K562 (cell line): ENCODE results near the gene SMIM3. TPM values are rescaled to one million over a fixed set of nuclear protein-coding genes. Genes with fewer than 3 reads are reported as not detected.

Experiments used
- CBX1 ChIP-seq: sonication (generic); IDR thresholded peaks from 2 replicates; pipeline ENCODE4 v1.6.1; 2016; ENCODE audit warnings: antibody characterized with exemption, low read depth, mild to moderate bottlenecking
- CCAR2 ChIP-seq: fragments of 200-400 bp; formaldehyde crosslinking; IDR thresholded peaks from 2 replicates; pipeline ENCODE4 v1.6.1; 2017; ENCODE audit warnings: mild to moderate bottlenecking, low read depth, low read length
- E2F3 ChIP-seq: fragments of 250-450 bp; sonication (Bioruptor Pico); IDR thresholded peaks from 2 replicates; pipeline ENCODE4 v1.4.0; 2020; ENCODE audit warnings: mild to moderate bottlenecking
- EGR1 ChIP-seq: fragments of 450-650 bp; conservative IDR thresholded peaks from 2 replicates; pipeline ENCODE4 v1.6.1; 2017; ENCODE audit warnings: mild to moderate bottlenecking
- HIVEP1 ChIP-seq: fragments of 250-450 bp; sonication (Bioruptor Pico); IDR thresholded peaks from 2 replicates; pipeline ENCODE4 v1.4.0; 2020; ENCODE audit warnings: mild to moderate bottlenecking
- ILF3 ChIP-seq: fragments of 450-650 bp; IDR thresholded peaks from 2 replicates; pipeline ENCODE4 v1.6.1; 2018; ENCODE audit warnings: antibody characterized with exemption, mild to moderate bottlenecking, moderate library complexity, borderline replicate concordance
- MTA2 ChIP-seq: fragments of 450-650 bp; IDR thresholded peaks from 2 replicates; pipeline ENCODE4 v1.6.1; 2016; ENCODE audit warnings: low read depth
- NFATC3 ChIP-seq: fragments of 450-650 bp; IDR thresholded peaks from 2 replicates; pipeline ENCODE4 v1.6.1; 2017; ENCODE audit warnings: mild to moderate bottlenecking
- PHB2 ChIP-seq: fragments of 450-650 bp; IDR thresholded peaks from 2 replicates; pipeline ENCODE4 v1.6.1; 2017; ENCODE audit warnings: low read depth
- PHF20 ChIP-seq: fragments of 450-650 bp; IDR thresholded peaks from 2 replicates; pipeline ENCODE4 v1.6.1; 2018; ENCODE audit not compliant: partially characterized antibody
- POLR2AphosphoS2 ChIP-seq: IDR thresholded peaks from 2 replicates; pipeline ENCODE4 v1.6.1; 2012; ENCODE audit warnings: low read length, improper control_type of control experiment
- POLR3A ChIP-seq: IDR thresholded peaks from 2 replicates; pipeline ENCODE4 v1.6.1; 2011; ENCODE audit warnings: borderline replicate concordance, mild to moderate bottlenecking, moderate library complexity; ENCODE audit not compliant: insufficient read length, insufficient read depth; ENCODE audit errors: extremely low read depth
- SMARCA4 ChIP-seq: fragments of 450-650 bp; IDR thresholded peaks from 2 replicates; pipeline ENCODE4 v1.6.1; 2016
- SNIP1 ChIP-seq: fragments of 450-650 bp; IDR thresholded peaks from 2 replicates; pipeline ENCODE4 v1.7.1; 2017; ENCODE audit warnings: low read depth, mild to moderate bottlenecking
- SRSF3 ChIP-seq: fragments of 200-400 bp; formaldehyde crosslinking; IDR thresholded peaks from 2 replicates; pipeline ENCODE4 v1.6.1; 2016; ENCODE audit warnings: mild to moderate bottlenecking, low read length, moderate library complexity; ENCODE audit not compliant: insufficient read depth
- STAG1 ChIP-seq: sonication (generic); formaldehyde crosslinking; IDR thresholded peaks from 2 replicates; pipeline ENCODE4 v1.5.0; 2020; ENCODE audit warnings: missing genetic modification reagents, borderline replicate concordance
- STAT5A ChIP-seq: IDR thresholded peaks from 2 replicates; pipeline ENCODE4 v1.6.1; 2012; ENCODE audit warnings: low read length, inconsistent platforms, borderline replicate concordance
- THRA ChIP-seq: fragments of 450-650 bp; IDR thresholded peaks from 2 replicates; pipeline ENCODE4 v1.6.1; 2017; ENCODE audit warnings: mild to moderate bottlenecking, moderate library complexity
- XRCC5 ChIP-seq: fragments of 200-400 bp; formaldehyde crosslinking; IDR thresholded peaks from 2 replicates; pipeline ENCODE4 v1.6.1; 2017; ENCODE audit warnings: low read depth, mild to moderate bottlenecking, low read length
- ZBTB17 ChIP-seq: fragments of 450-650 bp; formaldehyde crosslinking; IDR thresholded peaks from 2 replicates; pipeline ENCODE4 v1.4.0; 2020; ENCODE audit warnings: mild to moderate bottlenecking
- ZNF253 ChIP-seq: fragments of 250-450 bp; sonication (Bioruptor Pico); conservative IDR thresholded peaks from 2 replicates; pipeline ENCODE4 v1.6.1; 2021; ENCODE audit warnings: mild to moderate bottlenecking
- ZNF263 ChIP-seq: sonication (generic); formaldehyde crosslinking; IDR thresholded peaks from 2 replicates; pipeline ENCODE4 v1.8.0; 2022; ENCODE audit warnings: mild to moderate bottlenecking, missing genetic modification reagents, borderline replicate concordance
- ZNF354B ChIP-seq: fragments of 250-450 bp; sonication (Bioruptor Pico); IDR thresholded peaks from 2 replicates; pipeline ENCODE4 v1.4.0; 2020
- polyA plus RNA-seq, 8 experiments: library from polyadenylated mRNA; depleted of rRNA in 4 of 8; stranded (reverse) in 5 of 8; unstranded in 3 of 8; fragments of >200 nt; fragmentation: Nextera tagmentation in 2 of 8; fragmentation: Illumina TruSeq in 1 of 8; extraction: Ambion mirVana in 2 of 8; extraction: Trizol in 1 of 8; gene quantifications; 2 replicates each; pipeline versions ENCODE4 v1.2.1 to v1.2.3, GENCODE V29; 2011 to 2014; ENCODE audit warnings: inconsistent platforms in 1 of 8, missing spikeins in 1 of 8
- total RNA-seq, 7 experiments: library from RNA; depleted of rRNA in 6 of 7; stranded (reverse); fragments of >200 nt in 6 of 7; fragmentation: Illumina TruSeq in 2 of 7; extraction: Trizol in 2 of 7; gene quantifications; 2 replicates each; pipeline versions ENCODE4 v1.2.1 to v1.2.3, GENCODE V29; 2011 to 2021; ENCODE audit warnings: low replicate concordance in 1 of 7
- TF ChIP-seq, protein P1 (sequence below): fragments of 450-650 bp; IDR thresholded peaks from 2 replicates; pipeline ENCODE4 v1.6.1; 2016; ENCODE audit warnings: missing biosample characterization, missing genetic modification characterization
- TF ChIP-seq, protein P2 (sequence below): sonication (generic); formaldehyde crosslinking; IDR thresholded peaks from 2 replicates; pipeline ENCODE4 v1.4.0; 2020; ENCODE audit warnings: mild to moderate bottlenecking, missing genetic modification reagents
- TF ChIP-seq, protein P3 (sequence below), 3 experiments: fragments of 200-800 bp in 1 of 3; sonication (Bioruptor generic) in 1 of 3; sonication (generic) in 1 of 3; formaldehyde crosslinking in 1 of 3; IDR thresholded peaks; 2 replicates each; pipeline versions ENCODE4 v1.6.1 to v1.8.0; 2016 to 2022; ENCODE audit warnings: mild to moderate bottlenecking in 2 of 3, missing compliant biosample characterization in 2 of 3, missing genetic modification characterization in 2 of 3, missing genetic modification reagents in 1 of 3

The SMIM3 gene
- total and polyA plus RNA-seq, 9 of the 15 experiments (the other 6 are each of a cell fraction or from before 2014, with no cell fraction given) = 4.1 to 27.7 (median 13.6) TPM

DNA sequence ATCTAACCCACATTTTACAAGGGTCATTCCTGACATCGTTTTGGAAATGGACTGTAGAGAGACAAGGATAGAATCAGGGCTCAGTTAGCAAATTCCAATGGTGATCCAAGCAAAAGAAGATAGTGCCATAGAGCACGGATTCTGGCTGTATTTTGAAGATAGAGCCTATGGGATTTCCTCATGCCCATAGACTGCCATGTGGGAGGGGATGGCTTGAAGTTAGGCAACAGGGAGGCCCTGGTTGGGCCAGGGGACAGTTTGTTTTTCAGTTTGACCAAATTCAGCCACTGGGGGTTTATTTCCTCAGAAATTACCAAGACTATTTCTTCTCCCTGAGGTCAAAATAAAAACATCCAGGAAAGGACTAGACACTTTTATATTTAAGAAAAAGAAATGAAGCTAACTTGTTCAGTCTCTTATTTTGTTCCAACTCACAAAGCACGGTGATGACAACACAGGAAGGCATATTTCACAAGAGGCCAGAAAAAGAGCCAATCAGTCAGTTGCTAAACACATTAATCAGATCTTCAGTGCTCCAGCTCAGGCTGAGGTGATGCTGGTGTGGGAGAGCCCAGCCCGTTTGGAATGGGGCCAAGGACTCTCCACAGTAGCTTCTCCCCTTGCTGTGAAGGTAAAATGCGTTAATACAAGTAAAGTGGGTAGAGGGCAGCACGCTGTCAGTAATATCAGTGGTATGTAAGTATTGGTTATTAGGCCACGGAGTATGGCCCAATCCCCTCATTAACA is 15.4 kb upstream of the SMIM3 start (continued):
- TF ChIP-seq MTA2 = no peak
- no peak for TF ChIP-seq NFATC3
- TF ChIP-seq, protein P1, sequence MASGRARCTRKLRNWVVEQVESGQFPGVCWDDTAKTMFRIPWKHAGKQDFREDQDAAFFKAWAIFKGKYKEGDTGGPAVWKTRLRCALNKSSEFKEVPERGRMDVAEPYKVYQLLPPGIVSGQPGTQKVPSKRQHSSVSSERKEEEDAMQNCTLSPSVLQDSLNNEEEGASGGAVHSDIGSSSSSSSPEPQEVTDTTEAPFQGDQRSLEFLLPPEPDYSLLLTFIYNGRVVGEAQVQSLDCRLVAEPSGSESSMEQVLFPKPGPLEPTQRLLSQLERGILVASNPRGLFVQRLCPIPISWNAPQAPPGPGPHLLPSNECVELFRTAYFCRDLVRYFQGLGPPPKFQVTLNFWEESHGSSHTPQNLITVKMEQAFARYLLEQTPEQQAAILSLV (tag) = peak; percentile 75
- TF ChIP-seq ZNF253 (CRISPR knock-in tag) = no peak
- TF ChIP-seq SNIP1 = no peak
- no peak for TF ChIP-seq PHB2
- TF ChIP-seq, protein P2, sequence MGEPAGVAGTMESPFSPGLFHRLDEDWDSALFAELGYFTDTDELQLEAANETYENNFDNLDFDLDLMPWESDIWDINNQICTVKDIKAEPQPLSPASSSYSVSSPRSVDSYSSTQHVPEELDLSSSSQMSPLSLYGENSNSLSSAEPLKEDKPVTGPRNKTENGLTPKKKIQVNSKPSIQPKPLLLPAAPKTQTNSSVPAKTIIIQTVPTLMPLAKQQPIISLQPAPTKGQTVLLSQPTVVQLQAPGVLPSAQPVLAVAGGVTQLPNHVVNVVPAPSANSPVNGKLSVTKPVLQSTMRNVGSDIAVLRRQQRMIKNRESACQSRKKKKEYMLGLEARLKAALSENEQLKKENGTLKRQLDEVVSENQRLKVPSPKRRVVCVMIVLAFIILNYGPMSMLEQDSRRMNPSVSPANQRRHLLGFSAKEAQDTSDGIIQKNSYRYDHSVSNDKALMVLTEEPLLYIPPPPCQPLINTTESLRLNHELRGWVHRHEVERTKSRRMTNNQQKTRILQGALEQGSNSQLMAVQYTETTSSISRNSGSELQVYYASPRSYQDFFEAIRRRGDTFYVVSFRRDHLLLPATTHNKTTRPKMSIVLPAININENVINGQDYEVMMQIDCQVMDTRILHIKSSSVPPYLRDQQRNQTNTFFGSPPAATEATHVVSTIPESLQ (CRISPR knock-in tag) = no peak
- no peak for TF ChIP-seq CCAR2
- TF ChIP-seq STAT5A = no peak
- peak; percentile 76; the same call in 1 of the 2 replicates for TF ChIP-seq SMARCA4
- no peak for TF ChIP-seq PHF20
- no peak for TF ChIP-seq ILF3
- no peak for TF ChIP-seq ZNF354B
- no peak for TF ChIP-seq SRSF3
- no peak for TF ChIP-seq CBX1
- no peak for TF ChIP-seq STAG1
- no peak for TF ChIP-seq E2F3 (CRISPR knock-in tag)
- no peak for TF ChIP-seq THRA
- no peak for TF ChIP-seq EGR1
- no peak for TF ChIP-seq POLR3A
- TF ChIP-seq HIVEP1 = 0 out of 2 replicates have a peak, but pooled peaks have one; percentile 45
- TF ChIP-seq, protein P3, sequence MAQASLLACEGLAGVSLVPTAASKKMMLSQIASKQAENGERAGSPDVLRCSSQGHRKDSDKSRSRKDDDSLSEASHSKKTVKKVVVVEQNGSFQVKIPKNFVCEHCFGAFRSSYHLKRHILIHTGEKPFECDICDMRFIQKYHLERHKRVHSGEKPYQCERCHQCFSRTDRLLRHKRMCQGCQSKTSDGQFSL (CRISPR knock-in tag; IDR thresholded peaks at IDR 0.05) = no peak
- TF ChIP-seq, protein P3 (tag; IDR thresholded peaks at IDR 0.05) = peak in 1 of 2 experiments; percentile 60; a peak in 1 of 4 replicates
- TF ChIP-seq ZNF263 (CRISPR knock-in tag) = peak; percentile 97
- peak; percentile 49 for TF ChIP-seq ZBTB17 (CRISPR knock-in tag)
- TF ChIP-seq POLR2AphosphoS2 = no peak
- TF ChIP-seq XRCC5 = peak; percentile 40; the same call in 1 of the 2 replicates
